ENCODE results near the gene APAF1.
A peak's percentile ranks its signal among the peaks of the same experiment; 100 is the strongest.
"Not testable (repeated sequence)": the region's sequence is repeated elsewhere in the genome, so short reads cannot be mapped to it uniquely, and the experiment has no call there.

The APAF1 gene, protein sequence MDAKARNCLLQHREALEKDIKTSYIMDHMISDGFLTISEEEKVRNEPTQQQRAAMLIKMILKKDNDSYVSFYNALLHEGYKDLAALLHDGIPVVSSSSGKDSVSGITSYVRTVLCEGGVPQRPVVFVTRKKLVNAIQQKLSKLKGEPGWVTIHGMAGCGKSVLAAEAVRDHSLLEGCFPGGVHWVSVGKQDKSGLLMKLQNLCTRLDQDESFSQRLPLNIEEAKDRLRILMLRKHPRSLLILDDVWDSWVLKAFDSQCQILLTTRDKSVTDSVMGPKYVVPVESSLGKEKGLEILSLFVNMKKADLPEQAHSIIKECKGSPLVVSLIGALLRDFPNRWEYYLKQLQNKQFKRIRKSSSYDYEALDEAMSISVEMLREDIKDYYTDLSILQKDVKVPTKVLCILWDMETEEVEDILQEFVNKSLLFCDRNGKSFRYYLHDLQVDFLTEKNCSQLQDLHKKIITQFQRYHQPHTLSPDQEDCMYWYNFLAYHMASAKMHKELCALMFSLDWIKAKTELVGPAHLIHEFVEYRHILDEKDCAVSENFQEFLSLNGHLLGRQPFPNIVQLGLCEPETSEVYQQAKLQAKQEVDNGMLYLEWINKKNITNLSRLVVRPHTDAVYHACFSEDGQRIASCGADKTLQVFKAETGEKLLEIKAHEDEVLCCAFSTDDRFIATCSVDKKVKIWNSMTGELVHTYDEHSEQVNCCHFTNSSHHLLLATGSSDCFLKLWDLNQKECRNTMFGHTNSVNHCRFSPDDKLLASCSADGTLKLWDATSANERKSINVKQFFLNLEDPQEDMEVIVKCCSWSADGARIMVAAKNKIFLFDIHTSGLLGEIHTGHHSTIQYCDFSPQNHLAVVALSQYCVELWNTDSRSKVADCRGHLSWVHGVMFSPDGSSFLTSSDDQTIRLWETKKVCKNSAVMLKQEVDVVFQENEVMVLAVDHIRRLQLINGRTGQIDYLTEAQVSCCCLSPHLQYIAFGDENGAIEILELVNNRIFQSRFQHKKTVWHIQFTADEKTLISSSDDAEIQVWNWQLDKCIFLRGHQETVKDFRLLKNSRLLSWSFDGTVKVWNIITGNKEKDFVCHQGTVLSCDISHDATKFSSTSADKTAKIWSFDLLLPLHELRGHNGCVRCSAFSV (N-terminal part only)

DNA sequence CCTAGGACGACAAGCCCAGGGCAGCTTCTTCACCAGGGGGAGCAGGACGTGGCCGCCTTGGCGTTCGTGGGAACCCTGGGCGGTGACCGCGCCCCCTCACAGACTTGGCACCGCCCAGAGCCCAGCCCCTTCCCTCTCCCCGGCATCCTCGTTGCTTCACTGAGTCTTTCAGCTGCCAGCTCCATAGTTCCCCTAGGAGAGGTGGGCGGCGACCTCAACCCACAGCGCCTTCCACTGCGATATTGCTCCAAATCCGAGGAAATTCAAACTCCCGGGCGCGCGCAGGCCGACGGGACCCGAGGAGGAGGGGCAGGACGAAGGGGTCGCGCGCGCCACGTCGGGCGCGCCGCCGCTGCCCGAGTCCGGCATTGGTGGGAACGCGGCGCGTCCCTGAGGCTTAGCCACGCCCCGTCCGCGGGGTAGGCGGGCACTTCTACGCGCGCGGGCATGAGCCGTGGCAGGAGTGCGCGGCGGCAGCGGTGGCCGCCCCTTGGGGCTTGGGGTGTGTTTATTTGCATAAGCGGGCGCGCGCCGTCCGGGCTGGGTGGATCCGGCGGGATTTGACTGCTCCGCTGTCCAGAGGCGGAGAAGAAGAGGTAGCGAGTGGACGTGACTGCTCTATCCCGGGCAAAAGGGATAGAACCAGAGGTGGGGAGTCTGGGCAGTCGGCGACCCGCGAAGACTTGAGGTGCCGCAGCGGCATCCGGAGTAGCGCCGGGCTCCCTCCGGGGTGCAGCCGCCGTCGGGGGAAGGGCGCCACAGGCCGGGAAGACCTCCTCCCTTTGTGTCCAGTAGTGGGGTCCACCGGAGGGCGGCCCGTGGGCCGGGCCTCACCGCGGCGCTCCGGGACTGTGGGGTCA is at the start of gene APAF1, which contains the start of gene IKBIP:
Gene APAF1, plus strand, starts transcription at position 579 of the 860 bp plus-strand sequence. CDS start 3,070 bp downstream, outside the sequence.
Gene IKBIP, minus strand, starts transcription at position 77 of the 860 bp plus-strand sequence. CDS start 87 bp downstream, outside the sequence.
- peak; percentile 96 for DNase-seq

DNA sequence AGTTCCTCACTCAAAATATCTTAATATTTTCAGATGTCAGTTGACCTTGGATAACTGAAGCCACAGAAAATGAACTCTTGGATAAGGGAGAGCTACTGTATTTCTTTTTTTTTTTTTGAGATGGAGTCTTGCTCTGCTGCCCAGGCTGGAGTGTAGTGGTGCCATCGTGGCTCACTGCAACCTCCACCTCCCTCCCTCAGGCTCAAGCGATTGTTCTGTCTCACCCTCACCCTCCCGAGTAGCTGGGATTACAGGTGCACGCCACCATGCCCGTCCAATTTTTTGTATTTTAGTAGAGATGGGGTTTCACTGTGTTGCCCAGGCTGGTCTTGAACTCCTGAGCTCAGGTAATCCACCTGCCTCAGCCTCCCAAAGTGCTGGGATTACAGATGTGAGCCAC is 47.8 kb upstream of the APAF1 start:
- not testable (repeated sequence) for DNase-seq

DNA sequence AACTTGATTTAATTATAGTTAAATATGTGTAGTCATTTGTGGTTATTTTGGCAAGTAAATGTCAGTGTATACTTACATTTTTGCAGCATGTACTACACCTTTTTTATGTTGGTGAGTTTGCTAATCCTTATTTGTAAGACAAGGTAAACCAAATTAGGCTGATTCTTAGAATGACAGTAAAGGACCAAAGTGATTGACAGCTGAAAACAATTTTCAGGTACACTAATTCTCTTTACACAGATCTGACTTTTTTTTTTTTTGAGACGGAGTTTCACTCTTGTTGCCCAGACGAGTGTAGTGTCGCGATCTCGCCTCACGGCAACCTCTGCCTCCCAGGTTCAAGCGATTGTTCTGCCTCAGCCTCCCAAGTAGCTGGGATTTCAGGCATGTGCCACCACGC is 43.2 kb upstream of the APAF1 start:
- DNase-seq: no peak

DNA sequence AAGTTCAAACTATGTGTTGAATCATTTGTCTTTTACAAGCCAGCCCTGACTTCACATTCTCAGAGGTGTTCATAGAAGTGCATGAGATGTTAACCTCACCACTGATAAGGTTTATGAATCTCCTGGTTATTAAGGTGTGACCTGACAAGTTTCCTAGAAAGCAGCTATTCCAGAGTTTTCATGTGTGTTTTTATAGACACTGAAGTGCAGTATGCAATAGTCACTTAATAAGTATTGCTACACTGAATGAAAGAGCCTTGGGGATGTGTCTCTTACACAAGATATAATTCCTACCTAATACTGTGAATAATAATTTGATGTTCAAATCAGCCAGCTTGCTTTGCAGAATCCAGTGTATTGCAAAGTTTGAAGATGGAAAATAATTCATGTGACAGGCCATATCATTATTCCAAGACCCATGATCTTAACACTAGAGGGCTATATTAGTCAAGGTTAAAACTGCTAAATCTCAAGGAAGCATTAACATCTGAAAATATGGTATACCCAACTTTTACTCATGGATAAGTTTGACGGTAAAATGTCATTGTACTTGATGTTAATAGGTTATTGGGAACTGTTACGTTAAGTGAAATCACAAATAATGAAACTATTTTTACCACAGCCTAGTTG is 38.6 kb upstream of the APAF1 start:
- DNase-seq: no peak

DNA sequence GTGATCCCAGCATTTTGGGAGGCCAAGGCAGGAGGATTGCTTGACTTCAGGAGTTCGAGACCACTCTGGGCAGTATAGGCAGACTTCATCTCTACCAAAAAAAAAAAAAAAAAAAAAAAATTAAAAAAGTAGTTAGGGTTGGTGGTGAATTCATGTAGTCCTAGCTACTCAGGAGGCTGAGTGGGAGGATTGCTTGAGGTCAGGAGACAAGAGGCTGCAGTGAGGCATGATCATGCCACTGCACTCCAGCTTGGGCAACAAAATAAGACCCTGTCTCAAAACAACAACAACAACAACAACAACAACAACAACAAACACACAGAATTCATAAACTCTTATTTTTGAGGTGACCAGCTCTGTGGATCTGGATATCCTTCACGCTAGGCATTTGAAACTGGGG is 34.5 kb upstream of the APAF1 start:
- DNase-seq: no peak

DNA sequence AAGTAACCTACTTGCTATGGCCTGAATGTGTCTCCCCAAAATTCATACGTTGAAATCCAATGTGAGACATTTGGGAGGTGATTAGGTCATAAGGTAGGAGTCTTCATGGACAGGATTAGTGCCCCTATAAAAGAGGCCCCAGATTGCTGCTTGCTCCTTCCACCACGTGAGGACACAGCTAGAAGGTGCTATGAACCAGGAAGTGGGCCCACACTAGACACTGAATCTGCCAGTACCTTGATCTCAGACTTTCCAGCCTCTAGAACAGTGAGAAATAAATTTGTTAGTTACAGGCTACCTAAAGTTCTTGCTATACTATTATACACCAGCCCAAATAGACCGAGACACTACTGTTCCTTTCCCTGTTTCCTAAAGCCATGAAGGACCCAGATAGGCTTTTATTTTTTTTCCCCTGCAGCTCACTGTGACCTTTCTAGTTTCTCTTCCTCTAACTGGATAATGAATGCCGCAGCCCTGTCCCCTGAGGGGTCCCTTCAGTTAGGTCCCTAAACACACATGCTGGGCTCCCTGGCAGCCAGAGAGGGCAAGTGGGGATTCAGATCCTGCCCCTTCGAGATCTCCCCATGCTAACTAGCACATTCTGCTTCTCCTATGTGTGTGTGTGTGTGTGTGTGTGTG is 32.3 kb upstream of the APAF1 start:
- no peak for DNase-seq

DNA sequence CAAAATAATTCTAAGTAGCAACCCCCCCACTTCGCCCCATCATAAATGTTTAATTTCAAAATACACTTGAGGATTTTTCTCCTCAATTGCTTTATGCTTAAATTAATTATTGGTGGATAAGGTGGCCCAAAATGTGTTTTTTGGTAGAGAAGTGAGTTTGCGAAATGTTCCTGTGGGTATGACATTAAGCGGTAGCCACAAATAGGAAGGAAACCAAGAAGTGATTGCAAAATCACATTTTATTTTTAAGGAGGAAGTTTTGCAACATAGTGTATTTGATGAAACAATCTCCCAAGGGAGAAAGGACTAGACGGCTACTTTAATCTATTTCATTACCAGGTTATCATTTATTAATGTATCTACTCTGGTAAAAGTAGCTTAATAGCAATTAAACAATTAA is 26.1 kb upstream of the APAF1 start:
- DNase-seq: no peak

DNA sequence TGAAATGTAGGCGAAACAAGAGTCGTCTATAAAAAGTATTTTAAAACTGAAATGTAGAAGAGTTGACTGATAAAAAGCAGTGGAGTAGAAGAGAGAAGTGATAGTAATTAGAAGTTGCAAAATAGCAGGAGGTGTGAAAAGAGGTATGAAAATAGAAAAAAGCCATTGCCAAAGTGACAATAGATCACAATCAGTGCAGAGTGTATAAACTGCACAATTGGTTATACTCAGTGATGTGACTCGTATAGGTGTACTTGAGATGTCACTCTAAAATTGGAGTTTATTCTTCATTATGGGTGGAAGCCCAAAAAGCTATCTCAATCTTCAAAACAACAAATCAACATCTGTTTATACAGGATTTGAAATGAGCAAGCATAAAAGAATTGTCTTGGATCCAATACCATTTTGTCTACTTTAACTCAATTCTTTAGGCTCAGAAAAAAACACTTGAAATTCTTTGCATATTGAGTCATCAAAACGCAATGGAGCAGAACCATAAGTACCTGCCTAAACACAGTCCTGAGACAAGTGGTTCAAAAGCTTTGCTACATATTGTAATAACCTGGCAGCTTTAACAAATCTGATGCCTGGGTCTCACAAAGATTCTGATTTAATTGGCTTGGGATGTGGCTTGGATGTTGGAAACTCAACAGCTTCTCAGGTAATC is 9.3 kb upstream of the APAF1 start:
- no peak for DNase-seq

DNA sequence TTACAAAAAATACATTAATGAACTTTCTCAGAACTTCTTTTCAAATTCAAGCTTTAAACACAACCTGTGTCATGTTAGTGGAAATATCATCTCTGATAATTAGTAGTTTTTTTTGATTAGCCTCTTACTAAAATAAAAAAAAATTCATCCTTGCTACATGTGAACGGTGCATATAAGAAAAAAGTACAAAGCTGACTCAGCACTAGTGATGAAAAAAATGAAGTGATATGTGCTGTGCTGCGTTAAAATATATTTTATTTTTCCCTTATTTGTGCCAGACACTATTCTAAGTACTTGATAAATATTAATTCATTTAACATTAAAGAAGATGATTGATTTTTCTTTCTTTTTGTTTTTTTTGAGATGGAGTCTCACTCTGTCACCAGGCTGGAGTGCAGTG is 8.0 kb upstream of the APAF1 start:
- DNase-seq: no peak

DNA sequence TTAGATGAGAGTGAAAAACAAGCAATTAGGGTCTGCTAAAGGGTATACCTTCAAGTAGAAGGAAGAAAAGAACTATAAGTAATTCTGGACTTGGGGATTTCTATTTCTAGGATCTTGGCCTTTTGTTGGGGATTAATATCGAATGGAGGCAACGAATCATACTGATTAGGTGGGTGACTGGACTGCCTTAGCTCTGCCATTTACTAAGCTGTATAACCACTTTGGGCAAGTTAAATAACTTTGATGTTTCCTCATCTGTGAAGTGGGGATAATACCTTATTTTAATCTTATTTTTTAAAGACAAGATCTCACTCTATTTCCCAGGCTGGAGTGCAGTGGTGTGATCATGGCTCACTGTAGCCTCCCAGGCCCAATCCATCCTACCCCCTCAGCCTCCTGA is 7.1 kb upstream of the APAF1 start:
- no peak for DNase-seq

DNA sequence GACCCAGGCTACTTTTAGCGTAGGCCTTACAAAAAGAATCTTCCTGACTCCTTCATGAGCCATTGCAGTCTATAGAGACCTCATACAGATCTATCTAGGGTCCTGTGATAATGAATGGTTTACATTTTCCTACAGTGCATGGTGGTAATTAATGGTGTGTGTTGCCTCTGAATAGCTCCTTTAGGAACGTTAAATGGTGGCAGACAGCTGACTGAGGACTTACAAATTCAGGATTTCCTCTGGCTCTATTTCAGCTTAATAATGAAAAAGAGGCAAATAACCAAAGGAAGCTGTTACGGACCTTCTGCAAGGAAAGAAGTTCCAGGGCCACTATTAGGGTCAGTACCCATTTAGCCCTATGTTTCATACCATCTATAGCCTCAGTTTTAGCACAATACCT is 5.6 kb upstream of the APAF1 start:
- DNase-seq: no peak

DNA sequence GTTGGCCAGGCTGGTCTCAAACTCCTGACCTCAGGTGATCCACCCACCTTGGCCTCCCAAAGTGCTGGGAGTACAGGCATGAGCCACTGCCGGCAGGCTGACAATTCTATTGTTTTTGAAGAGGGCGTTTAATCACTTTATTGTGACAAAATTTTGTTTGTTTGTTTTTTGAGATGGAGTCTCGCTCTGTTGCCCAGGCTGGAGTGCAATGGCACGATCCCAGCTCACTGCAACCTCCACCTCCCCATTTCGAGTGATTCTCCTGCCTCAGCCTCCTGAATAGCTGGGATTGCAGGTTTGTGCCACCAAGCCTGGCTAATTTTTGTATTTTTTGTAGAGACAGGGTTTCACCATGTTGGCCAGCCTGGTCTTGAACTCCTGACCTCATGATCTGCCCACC is 2.3 kb upstream of the APAF1 start:
- DNase-seq: not testable (repeated sequence)

DNA sequence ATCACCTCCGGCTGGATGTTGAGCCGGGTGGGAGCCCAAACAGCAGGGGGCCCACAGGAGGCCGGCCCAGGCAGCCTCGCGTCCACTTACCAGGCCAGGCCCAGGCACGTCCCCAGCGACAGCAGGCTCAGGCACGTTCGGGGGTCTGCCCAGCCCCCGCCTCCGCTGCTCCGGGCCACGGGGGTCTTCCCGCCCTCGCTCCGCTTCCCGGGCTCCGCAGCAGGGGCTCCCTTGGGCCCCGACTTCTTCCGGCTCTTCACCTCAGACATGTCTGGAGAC is 718 bp upstream of the APAF1 start:
- DNase-seq: no peak

DNA sequence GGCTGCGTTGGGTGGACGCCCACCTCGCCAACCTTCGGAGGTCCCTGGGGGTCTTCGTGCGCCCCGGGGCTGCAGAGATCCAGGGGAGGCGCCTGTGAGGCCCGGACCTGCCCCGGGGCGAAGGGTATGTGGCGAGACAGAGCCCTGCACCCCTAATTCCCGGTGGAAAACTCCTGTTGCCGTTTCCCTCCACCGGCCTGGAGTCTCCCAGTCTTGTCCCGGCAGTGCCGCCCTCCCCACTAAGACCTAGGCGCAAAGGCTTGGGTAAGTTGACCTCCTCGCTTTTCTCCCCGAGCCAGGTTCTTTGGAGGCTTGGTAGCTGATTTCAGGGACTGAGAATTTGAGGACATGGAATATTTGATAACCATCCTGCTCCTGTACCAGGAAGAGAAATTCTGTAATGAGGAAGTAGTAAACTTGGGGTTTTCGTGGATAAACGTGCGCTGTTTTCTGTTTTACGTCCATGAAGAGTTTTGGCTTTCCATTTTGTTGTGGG is 530 bp downstream of the APAF1 start:
- DNase-seq: no peak

DNA sequence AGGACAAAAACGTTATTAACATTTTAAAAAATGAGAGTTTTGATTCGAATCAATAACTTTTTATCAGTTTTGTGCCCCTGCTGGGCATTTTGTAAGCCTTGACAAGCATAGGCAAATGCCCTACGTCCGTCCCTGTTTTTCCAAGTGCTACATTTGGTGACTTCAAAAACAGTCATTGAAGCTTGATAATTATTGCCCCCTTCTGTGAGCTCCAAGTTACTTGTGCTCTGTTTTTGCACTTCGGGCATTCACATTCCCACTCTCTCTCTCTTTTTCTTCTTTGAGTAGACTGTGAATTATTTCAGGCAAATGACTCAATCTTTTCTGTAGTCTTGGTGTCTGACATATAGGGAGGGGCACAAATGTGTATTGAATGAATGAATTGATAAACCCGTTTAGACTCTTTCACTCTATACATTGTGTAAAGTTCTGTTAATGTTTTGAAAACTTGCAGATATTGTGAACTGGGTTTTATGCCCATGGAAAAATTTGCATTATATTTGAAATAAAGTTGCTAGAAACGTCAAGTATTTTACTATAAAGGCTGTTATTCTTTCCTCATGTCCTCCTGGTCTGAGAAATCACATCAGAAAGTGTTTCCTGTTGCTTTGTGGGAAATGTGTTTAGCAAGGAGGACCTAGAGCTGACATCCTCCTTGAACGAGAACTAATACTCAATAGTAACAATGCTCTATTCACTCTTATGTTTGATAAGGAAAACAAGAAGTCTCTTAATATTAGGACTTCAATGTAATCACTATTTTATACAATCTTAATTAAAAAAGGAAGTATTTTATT is 1.4 kb downstream of the APAF1 start:
- peak; percentile 9 for DNase-seq

DNA sequence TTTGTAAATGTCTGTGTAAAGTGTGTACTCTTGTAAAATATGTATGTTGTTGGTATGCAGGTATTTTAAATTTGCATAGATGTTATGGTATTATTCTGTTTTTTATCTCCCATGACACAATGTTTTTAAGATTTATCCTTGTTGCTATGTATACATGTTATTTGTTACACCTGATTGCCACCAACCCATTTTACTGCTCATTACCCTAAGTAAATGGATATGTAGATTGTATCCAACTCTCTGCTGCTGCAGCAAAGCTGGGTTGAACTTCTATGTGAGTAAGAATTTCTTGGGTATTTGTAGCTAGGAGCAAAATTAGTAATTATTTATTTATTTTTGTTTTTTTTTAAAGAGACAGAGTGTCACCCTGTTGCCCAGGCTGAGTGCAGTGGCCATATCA is 6.2 kb downstream of the APAF1 start:
- no peak for DNase-seq

DNA sequence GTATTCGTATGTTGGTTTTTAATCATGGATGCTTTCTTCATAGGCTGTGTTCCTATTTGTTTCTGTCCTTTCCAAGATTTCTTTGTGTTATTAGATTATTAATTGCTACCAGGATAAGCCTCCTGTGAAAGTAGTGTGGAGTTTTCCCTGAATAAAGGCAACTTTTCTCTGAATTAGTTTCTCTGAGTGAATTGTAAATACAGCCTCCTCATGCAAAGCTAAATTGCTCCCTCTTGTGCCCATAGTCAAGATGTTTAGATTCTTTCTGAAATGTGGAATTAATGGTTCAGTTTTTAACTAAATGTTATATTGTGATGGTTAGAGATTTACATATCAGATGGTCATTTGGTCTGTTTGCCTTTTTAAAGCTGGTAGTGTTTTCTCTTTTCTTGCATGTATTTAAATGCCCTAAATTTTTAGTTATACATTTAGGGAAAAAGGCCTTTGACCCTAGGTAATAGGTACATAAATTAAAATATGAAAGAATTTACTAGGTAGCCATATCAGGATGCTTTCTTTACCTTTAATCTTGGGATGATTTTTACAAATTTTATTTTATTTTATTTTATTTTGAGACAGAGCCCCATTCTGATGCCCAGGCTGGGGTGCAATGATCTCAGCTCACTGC is 8.9 kb downstream of the APAF1 start:
- DNase-seq: peak; percentile 62

DNA sequence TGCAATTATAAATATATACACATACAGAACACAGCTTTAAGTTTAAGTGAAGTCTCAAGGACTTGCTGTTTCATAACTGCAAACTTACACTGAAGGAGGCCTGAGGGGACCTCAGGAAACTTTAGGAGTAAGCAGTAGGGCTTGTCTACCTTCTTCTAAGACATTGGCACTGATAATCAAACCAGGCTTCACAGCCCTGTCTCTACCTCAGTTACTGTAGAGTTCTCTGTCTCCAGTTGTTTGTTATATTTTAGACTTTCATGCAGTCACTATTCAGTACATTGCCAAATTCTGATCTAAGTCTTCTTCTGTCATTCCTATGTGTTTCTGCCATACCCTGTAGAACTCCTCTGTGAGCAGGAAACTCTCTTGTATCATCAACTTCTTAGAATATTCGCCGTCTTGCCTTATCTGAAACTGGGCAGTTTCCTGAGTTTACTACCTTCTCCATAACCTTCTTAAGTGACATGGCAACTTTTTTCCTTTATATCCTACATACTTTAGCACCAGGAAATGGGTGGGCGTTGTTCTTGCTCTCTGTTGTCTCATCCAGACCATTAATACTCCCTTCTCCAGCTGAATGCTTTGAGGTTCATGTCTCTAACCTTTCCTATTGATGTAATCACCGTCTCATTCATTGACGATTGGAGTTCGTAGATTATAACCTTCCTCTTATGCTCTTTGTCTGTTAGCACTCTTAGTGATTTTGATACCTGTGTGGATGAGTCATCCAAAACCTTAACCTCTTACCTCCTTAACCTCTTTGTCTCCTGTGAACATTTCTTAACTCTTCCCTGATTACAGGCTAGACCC is 11.4 kb downstream of the APAF1 start:
- DNase-seq: no peak

DNA sequence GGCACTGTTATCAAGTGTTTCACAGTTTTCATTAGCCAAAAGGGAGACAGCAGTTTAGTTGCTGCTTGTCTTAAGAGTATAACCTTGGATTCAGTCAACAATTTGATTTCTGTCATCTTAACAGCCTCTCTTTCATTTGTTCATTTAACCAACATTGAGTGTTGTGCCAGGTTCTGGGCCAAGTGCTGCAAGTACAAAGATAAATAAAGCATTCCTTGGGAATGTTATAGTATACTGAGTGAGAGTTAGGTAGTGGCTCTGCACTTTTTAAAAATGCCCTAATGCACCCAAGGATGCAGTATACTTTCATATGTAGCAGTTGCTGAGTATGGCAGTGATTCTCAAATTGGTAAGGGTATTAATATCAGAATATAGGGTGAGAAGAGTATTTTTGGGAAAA is 15.4 kb downstream of the APAF1 start:
- no peak for DNase-seq
